BLaER1 treated with 17β-estradiol and CSF1 and Interleukin-3, amounts not matched to agents 10 nM and 100 nM (cell line): ENCODE measurements around the gene CLCN7.
"Not testable (repeated sequence)": the region's sequence is repeated elsewhere in the genome, so short reads cannot be mapped to it uniquely, and the experiment has no call there.

Experiments
- H3K27ac ChIP-seq, 11 experiments: shearing (Covaris generic); formaldehyde crosslinking; 2 replicates each; pipeline ENCODE4 v1.8.1; 2022
- H3K27me3 ChIP-seq, 11 experiments: shearing (Covaris generic); formaldehyde crosslinking; 2 replicates each; pipeline ENCODE4 v1.8.1; 2022
- H3K36me3 ChIP-seq, 11 experiments: shearing (Covaris generic); formaldehyde crosslinking; 2 replicates each; pipeline ENCODE4 v1.8.1; 2022
- H3K4me1 ChIP-seq, 10 experiments: shearing (Covaris generic); formaldehyde crosslinking; 2 replicates each; pipeline ENCODE4 v1.8.1; 2022
- H3K4me2 ChIP-seq, 11 experiments: shearing (Covaris generic); formaldehyde crosslinking; 2 replicates each; pipeline ENCODE4 v1.8.1; 2022
- H3K4me3 ChIP-seq, 10 experiments: shearing (Covaris generic); formaldehyde crosslinking; 2 replicates each; pipeline ENCODE4 v1.8.1; 2022
- H3K9ac ChIP-seq, 11 experiments: shearing (Covaris generic); formaldehyde crosslinking; 2 replicates each; pipeline ENCODE4 v1.8.1; 2022
- H3K9me3 ChIP-seq, 11 experiments: shearing (Covaris generic); formaldehyde crosslinking; replicated peaks in 1 of 11; 2 replicates each; pipeline ENCODE4 v1.8.1; 2022
- H4K20me1 ChIP-seq, 11 experiments: shearing (Covaris generic); formaldehyde crosslinking; 2 replicates each; pipeline ENCODE4 v1.8.1; 2022
- Cebpa-rat ChIP-seq, 11 experiments: shearing (Covaris generic); IDR thresholded peaks; 2 replicates each; pipeline ENCODE4 v1.8.1; 2022

Gene CLCN7

GRCh38 chr16:1470481-1471251, 4.2 kb downstream of the CLCN7 start:
- Histone ChIP-seq H3K4me3 (peak overlapping the region; percentile 58 to 98 (median 92)), H4K20me1 (peaks cover 0 to 74% (median 13%) of the 10 kb centered on the region in 11 experiments; a peak in 13 of 22 replicates), H3K27ac (peak overlapping the region; percentile 90 to 100 (median 99)), H3K27me3 (no peaks in the 10 kb centered on the region), H3K4me1 (peaks cover 76 to 90% (median 87%) of the 10 kb centered on the region in 10 experiments), H3K9me3 (peaks cover 0 to 11% (median 0%) of the 10 kb centered on the region in 11 experiments; a peak in 1 of 22 replicates), H3K4me2 (peak overlapping the region; percentile 94 to 99 (median 98)), H3K36me3 (peaks cover 3 to 18% (median 9%) of the 10 kb centered on the region in 11 experiments; a peak in 15 of 22 replicates), H3K9ac (peak overlapping the region; percentile 95 to 99 (median 99))
- no peak for TF ChIP-seq Cebpa-rat (IDR thresholded peaks at IDR 0.05)

DNA sequence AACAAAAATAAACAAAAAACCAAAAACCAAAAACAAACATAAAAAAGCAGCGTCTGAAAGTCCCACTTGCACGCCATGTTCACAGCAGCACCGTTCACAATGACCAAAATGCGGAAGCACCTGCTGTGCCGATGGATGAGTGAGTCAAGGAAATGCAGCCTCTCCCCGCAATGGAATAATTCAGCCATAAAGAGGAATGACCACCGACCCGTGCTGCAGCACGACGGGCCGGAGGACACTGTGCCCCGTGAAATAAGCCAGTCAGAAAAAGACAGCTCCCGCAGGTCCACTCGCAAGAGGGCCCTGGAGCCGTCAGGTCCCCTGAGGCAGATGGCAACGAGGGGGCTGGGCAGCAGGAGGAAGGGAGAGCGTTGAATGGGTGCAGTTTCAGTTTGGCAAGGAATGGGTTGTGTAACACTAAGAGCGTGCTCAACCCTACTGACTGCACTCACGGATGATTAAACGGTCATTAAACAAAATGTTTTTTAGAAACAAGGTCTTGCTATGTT, 5.1 kb downstream of the CLCN7 start:
- peak overlapping the region; percentile 94 to 99 (median 98) for H3K4me2 ChIP-seq
- H3K27ac ChIP-seq = peak overlapping the region; percentile 90 to 100 (median 99)

DNA sequence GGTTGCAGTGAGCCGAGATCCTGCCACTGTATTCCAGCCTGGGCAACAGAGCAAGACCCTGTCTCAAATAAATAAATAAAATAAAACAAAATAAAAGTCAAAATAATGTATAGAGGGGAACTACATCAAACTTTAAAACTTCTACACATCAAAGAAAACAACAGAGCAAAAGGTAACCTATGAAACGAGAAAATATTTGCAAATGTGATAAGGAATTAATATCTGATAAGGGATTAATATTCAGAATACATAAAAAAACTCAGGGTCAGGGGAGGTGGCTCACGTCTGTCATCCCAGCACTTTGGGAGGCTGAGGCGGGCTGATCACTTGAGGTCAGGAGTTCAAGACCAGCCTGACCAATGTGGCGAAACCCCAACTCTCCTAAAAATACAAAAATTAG, 5.7 kb downstream of the CLCN7 start:
- H3K4me3 ChIP-seq = peak overlapping the region; percentile 58 to 98 (median 92)
- peak overlapping the region; percentile 94 to 99 (median 98) for H3K4me2 ChIP-seq
- H3K9ac ChIP-seq = peak overlapping the region; percentile 95 to 99 (median 99)
- peaks cover 19 to 34% (median 25%) of the 10 kb centered on the region in 11 experiments for H3K36me3 ChIP-seq
- H3K4me1 ChIP-seq = peaks cover 71 to 87% (median 81%) of the 10 kb centered on the region in 10 experiments
- H4K20me1 ChIP-seq = peaks cover 0 to 90% (median 28%) of the 10 kb centered on the region in 11 experiments; a peak in 14 of 22 replicates
- peaks cover 0 to 11% (median 0%) of the 10 kb centered on the region in 11 experiments; a peak in 1 of 22 replicates for H3K9me3 ChIP-seq
- not testable (repeated sequence) for H3K27me3 ChIP-seq
- peak overlapping the region; percentile 90 to 100 (median 99) for H3K27ac ChIP-seq

More for the DNA sequence above, 5.1 kb downstream of the CLCN7 start:
- Histone ChIP-seq H3K9me3 (peaks cover 0 to 11% (median 0%) of the 10 kb centered on the region in 11 experiments; a peak in 1 of 22 replicates), H3K4me3 (peak overlapping the region; percentile 58 to 98 (median 92)), H3K4me1 (peaks cover 71 to 91% (median 83%) of the 10 kb centered on the region in 10 experiments), H4K20me1 (peaks cover 0 to 84% (median 22%) of the 10 kb centered on the region in 11 experiments; a peak in 13 of 22 replicates), H3K9ac (peak overlapping the region; percentile 95 to 99 (median 99)), H3K27me3 (no peaks in the 10 kb centered on the region), H3K36me3 (peaks cover 13 to 28% (median 19%) of the 10 kb centered on the region in 11 experiments; a peak in 21 of 22 replicates)
- peak in 10 of 11 experiments; percentile 31 to 93 (median 70); a peak in 15 of 22 replicates for TF ChIP-seq Cebpa-rat (IDR thresholded peaks at IDR 0.05)

DNA sequence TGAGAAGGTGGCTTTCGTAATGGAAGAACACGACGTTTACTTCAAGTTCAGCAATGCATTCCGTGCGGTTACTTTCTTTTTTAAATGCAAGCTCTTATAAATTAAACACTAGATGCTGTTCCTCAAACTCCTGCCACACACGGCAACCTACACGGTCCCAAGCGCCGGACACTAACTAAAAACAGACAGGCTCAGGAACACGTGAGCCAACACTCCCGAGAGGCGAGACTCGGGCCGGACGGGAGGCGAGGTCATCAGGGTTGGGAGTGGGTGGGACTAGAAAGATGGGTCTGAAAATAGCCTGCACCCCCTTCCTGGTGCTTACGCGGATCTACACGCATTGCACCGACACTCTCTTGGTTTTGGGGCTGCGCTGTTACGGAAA, 6.4 kb downstream of the CLCN7 start:
- H3K36me3 ChIP-seq = peaks cover 26 to 41% (median 32%) of the 10 kb centered on the region in 11 experiments
- no peaks in the 10 kb centered on the region for H3K27me3 ChIP-seq
- peak overlapping the region in 7 of 10 experiments; percentile 18 to 92 (median 58); a peak in 6 of 20 replicates for H3K4me3 ChIP-seq
- H3K27ac ChIP-seq = peak overlapping the region in 10 of 11 experiments; percentile 97 to 100 (median 99); a peak in 20 of 22 replicates
- peaks cover 0 to 11% (median 0%) of the 10 kb centered on the region in 11 experiments; a peak in 1 of 22 replicates for H3K9me3 ChIP-seq
- peak overlapping the region; percentile 57 to 99 (median 98); a peak in 20 of 22 replicates for H3K9ac ChIP-seq
- peaks cover 65 to 80% (median 73%) of the 10 kb centered on the region in 10 experiments for H3K4me1 ChIP-seq
- no peak for TF ChIP-seq Cebpa-rat (IDR thresholded peaks at IDR 0.05)
- H3K4me2 ChIP-seq = peak overlapping the region; percentile 94 to 99 (median 98)
- H4K20me1 ChIP-seq = peaks cover 0 to 97% (median 29%) of the 10 kb centered on the region in 11 experiments; a peak in 14 of 22 replicates

GRCh38 chr16:1466968-1467521, 7.8 kb downstream of the CLCN7 start:
- Histone ChIP-seq H4K20me1 (peaks cover 0 to 99% (median 29%) of the 10 kb centered on the region in 11 experiments; a peak in 14 of 22 replicates), H3K36me3 (peaks cover 39 to 55% (median 46%) of the 10 kb centered on the region in 11 experiments), H3K27ac (peak overlapping the region in 10 of 11 experiments; percentile 97 to 100 (median 99); a peak in 20 of 22 replicates), H3K4me2 (peak overlapping the region; percentile 94 to 99 (median 98)), H3K4me1 (peaks cover 52 to 66% (median 60%) of the 10 kb centered on the region in 10 experiments), H3K9me3 (peaks cover 0 to 11% (median 0%) of the 10 kb centered on the region in 11 experiments; a peak in 1 of 22 replicates), H3K27me3 (no peaks in the 10 kb centered on the region), H3K9ac (peak overlapping the region; percentile 42 to 99 (median 98); a peak in 21 of 22 replicates), H3K4me3 (peak overlapping the region in 1 of 10 experiments; percentile 14; a peak in 1 of 20 replicates)
- TF ChIP-seq Cebpa-rat (IDR thresholded peaks at IDR 0.05) = no peak

- Histone ChIP-seq H4K20me1 (peaks cover 0 to 99% (median 32%) of the 10 kb centered on the region in 11 experiments; a peak in 14 of 22 replicates), H3K4me2 (peak overlapping the region in 4 of 11 experiments; percentile 97 to 99 (median 98); a peak in 8 of 22 replicates)
- TF ChIP-seq Cebpa-rat (IDR thresholded peaks at IDR 0.05) = no peak
These were observed 8.8 kb downstream of the CLCN7 start for GRCh38 chr16:1466054-1466453.

GRCh38 chr16:1465567-1465915, 9.3 kb downstream of the CLCN7 start:
- Histone ChIP-seq H3K4me3 (no peak overlapping the region), H4K20me1 (peaks cover 0 to 100% (median 37%) of the 10 kb centered on the region in 11 experiments; a peak in 14 of 22 replicates)

More at GRCh38 chr16:1466054-1466453, 8.8 kb downstream of the CLCN7 start:
- Histone ChIP-seq H3K9me3 (peaks cover 0 to 2% (median 0%) of the 10 kb centered on the region in 11 experiments; a peak in 1 of 22 replicates), H3K36me3 (peaks cover 49 to 64% (median 55%) of the 10 kb centered on the region in 11 experiments), H3K9ac (peak overlapping the region in 8 of 11 experiments; percentile 27 to 99 (median 98); a peak in 11 of 22 replicates), H3K4me1 (peaks cover 42 to 61% (median 54%) of the 10 kb centered on the region in 10 experiments), H3K27ac (peak overlapping the region in 8 of 11 experiments; percentile 97 to 100 (median 98); a peak in 16 of 22 replicates), H3K27me3 (no peaks in the 10 kb centered on the region), H3K4me3 (no peak overlapping the region)

More at GRCh38 chr16:1465567-1465915, 9.3 kb downstream of the CLCN7 start:
- Histone ChIP-seq H3K4me1 (peaks cover 38 to 61% (median 54%) of the 10 kb centered on the region in 10 experiments), H3K4me2 (no peak overlapping the region), H3K36me3 (peaks cover 54 to 70% (median 61%) of the 10 kb centered on the region in 11 experiments), H3K9ac (peak overlapping the region in 8 of 11 experiments; percentile 5 to 99 (median 95); a peak in 9 of 22 replicates), H3K9me3 (no peaks in the 10 kb centered on the region), H3K27ac (peak overlapping the region in 7 of 11 experiments; percentile 20 to 100 (median 98); a peak in 11 of 22 replicates), H3K27me3 (no peaks in the 10 kb centered on the region)
- no peak for TF ChIP-seq Cebpa-rat (IDR thresholded peaks at IDR 0.05)
